ENCODE measurements around the gene BCL3. TPM values are rescaled to one million over a fixed set of nuclear protein-coding genes. Genes with fewer than 3 reads are reported as not detected.

Gene BCL3
- 10 to 100 TPM; 10.9 to 11.8 TPM for total RNA-seq
- polyA plus RNA-seq = 10 to 100 TPM in 1 of 2 donors, 1 to 10 TPM in 1; 3.9 to 15.0 TPM

- ChIA-PET POLR2A (ENCODE audit: partially characterized antibody) (interaction anchor here (0.7 to 1.5 kb wide), 3 partner anchors 21 to 24 kb away, joined by 3 to 6 read pairs (median 5); no protein-coding TSS in a partner anchor), CTCF (ENCODE audit: partially characterized antibody) (interaction anchor here (1.0 to 2.9 kb wide), 4 partner anchors 18 to 25 kb away, joined by 3 to 16 read pairs (median 7); no protein-coding TSS in a partner anchor)
- H3K9me3 ChIP-seq (ENCODE audit: control insufficient read depth in 1 of 2, low read length in 2 of 2) = no peaks in the 10 kb centered on the region
- Mint-ChIP-seq H3K4me1 (peaks cover 38 to 72% (median 51%) of the 10 kb centered on the region in 4 donors), H3K27me3 (no peaks in the 10 kb centered on the region), H3K27ac (peak within 1 kb of the TSS; percentile 97 to 100 (median 98)), H3K36me3 (peaks cover 13 to 41% of the 10 kb centered on the region in 2 donors), H3K9me3 (peaks cover 0 to 2% (median 0%) of the 10 kb centered on the region in 8 donors), H3K4me3 (peak within 1 kb of the TSS; percentile 89 to 99 (median 96))
- no peaks in the 10 kb centered on the region for H3K36me3 ChIP-seq (ENCODE audit: insufficient read depth, low read length)
- intact Hi-C loops (cut with micrococcal nuclease) = loop anchor here (5.0 kb wide), 2 partner anchors 144 to 254 kb away; partner anchors contain the start of genes RELB and TOMM40
- H3K4me1 ChIP-seq (ENCODE audit: insufficient read depth, low read length) = peaks cover 55% of the 10 kb centered on the region
- peak within 1 kb of the TSS; percentile 66 for H3K4me3 ChIP-seq (ENCODE audit: low read length in 2 of 2)
- DNase-seq = peak; percentile 77 to 85 (median 83)
- no peaks in the 10 kb centered on the region for H3K27me3 ChIP-seq (ENCODE audit: insufficient read depth, low read length)
- H3K27ac ChIP-seq (ENCODE audit: low read depth, low read length) = peak within 1 kb of the TSS; percentile 98
Measured at GRCh38 chr19:44748426-44749254, at the start of gene BCL3. Gene BCL3, plus strand, starts transcription at chr19:44748708. Its CDS starts 83 bp downstream, at chr19:44748791.

GRCh38 chr19:44700547-44700946 lies 48.0 kb upstream of the BCL3 start:
- intact Hi-C loops (cut with micrococcal nuclease) = no loop called here
- Mint-ChIP-seq H3K27me3 (no peaks in the 10 kb centered on the region), H3K4me1 (peaks cover 0 to 5% (median 0%) of the 10 kb centered on the region in 4 donors), H3K36me3 (no peaks in the 10 kb centered on the region), H3K4me3 (no peak overlapping the region), H3K9me3 (no peaks in the 10 kb centered on the region), H3K27ac (no peak overlapping the region)
- H3K4me1 ChIP-seq (ENCODE audit: insufficient read depth, low read length) = no peaks in the 10 kb centered on the region
- no peak overlapping the region for H3K27ac ChIP-seq (ENCODE audit: low read depth, low read length)
- DNase-seq = no peak
- H3K9me3 ChIP-seq (ENCODE audit: control insufficient read depth in 1 of 2, low read length in 2 of 2) = no peaks in the 10 kb centered on the region
- no peaks in the 10 kb centered on the region for H3K36me3 ChIP-seq (ENCODE audit: insufficient read depth, low read length)
- ChIA-PET POLR2A (ENCODE audit: partially characterized antibody) (no interaction called here), CTCF (ENCODE audit: partially characterized antibody) (no interaction called here)
- no peaks in the 10 kb centered on the region for H3K27me3 ChIP-seq (ENCODE audit: insufficient read depth, low read length)
- no peak overlapping the region for H3K4me3 ChIP-seq (ENCODE audit: low read length in 2 of 2)

- CTCF ChIA-PET (ENCODE audit: partially characterized antibody) = no interaction called here
Measured at GRCh38 chr19:44701228-44701627, 47.3 kb upstream of the BCL3 start.

GRCh38 chr19:44702551-44703176 lies 45.8 kb upstream of the BCL3 start:
- Histone ChIP-seq H3K4me3 (ENCODE audit: low read length in 2 of 2) (no peak overlapping the region), H3K27ac (ENCODE audit: low read depth, low read length) (no peak overlapping the region), H3K9me3 (ENCODE audit: control insufficient read depth in 1 of 2, low read length in 2 of 2) (no peaks in the 10 kb centered on the region), H3K36me3 (ENCODE audit: insufficient read depth, low read length) (no peaks in the 10 kb centered on the region), H3K27me3 (ENCODE audit: insufficient read depth, low read length) (no peaks in the 10 kb centered on the region), H3K4me1 (ENCODE audit: insufficient read depth, low read length) (no peaks in the 10 kb centered on the region)
- Mint-ChIP-seq H3K9me3 (no peaks in the 10 kb centered on the region), H3K27ac (no peak overlapping the region), H3K4me3 (no peak overlapping the region), H3K4me1 (no peaks in the 10 kb centered on the region), H3K27me3 (no peaks in the 10 kb centered on the region), H3K36me3 (no peaks in the 10 kb centered on the region)
- ChIA-PET CTCF (ENCODE audit: partially characterized antibody) (interaction anchor here (1.0 to 1.5 kb wide), 2 partner anchors 15 to 21 kb away, joined by 3 read pairs; no protein-coding TSS in a partner anchor), POLR2A (ENCODE audit: partially characterized antibody) (no interaction called here)
- intact Hi-C loops (cut with micrococcal nuclease) = no loop called here
- no peak for DNase-seq

More at GRCh38 chr19:44701228-44701627, 47.3 kb upstream of the BCL3 start:
- Mint-ChIP-seq H3K27ac (no peak overlapping the region), H3K27me3 (no peaks in the 10 kb centered on the region), H3K9me3 (no peaks in the 10 kb centered on the region), H3K4me1 (peaks cover 0 to 5% (median 0%) of the 10 kb centered on the region in 4 donors), H3K36me3 (no peaks in the 10 kb centered on the region), H3K4me3 (no peak overlapping the region)
- POLR2A ChIA-PET (ENCODE audit: partially characterized antibody) = no interaction called here
- intact Hi-C loops (cut with micrococcal nuclease) = no loop called here
- Histone ChIP-seq H3K4me3 (ENCODE audit: low read length in 2 of 2) (no peak overlapping the region), H3K9me3 (ENCODE audit: control insufficient read depth in 1 of 2, low read length in 2 of 2) (no peaks in the 10 kb centered on the region), H3K36me3 (ENCODE audit: insufficient read depth, low read length) (no peaks in the 10 kb centered on the region), H3K4me1 (ENCODE audit: insufficient read depth, low read length) (no peaks in the 10 kb centered on the region), H3K27me3 (ENCODE audit: insufficient read depth, low read length) (no peaks in the 10 kb centered on the region), H3K27ac (ENCODE audit: low read depth, low read length) (no peak overlapping the region)
- no peak for DNase-seq

GRCh38 chr19:44703336-44704078 lies 45.0 kb upstream of the BCL3 start:
- ChIA-PET CTCF (ENCODE audit: partially characterized antibody) (interaction anchor here (1.0 to 1.5 kb wide), 2 partner anchors 14 to 21 kb away, joined by 3 read pairs; no protein-coding TSS in a partner anchor), POLR2A (ENCODE audit: partially characterized antibody) (no interaction called here)
- H3K27ac ChIP-seq (ENCODE audit: low read depth, low read length) = no peak overlapping the region
- no peaks in the 10 kb centered on the region for H3K9me3 Mint-ChIP-seq
- intact Hi-C loops (cut with micrococcal nuclease) = no loop called here
- no peaks in the 10 kb centered on the region for H3K36me3 ChIP-seq (ENCODE audit: insufficient read depth, low read length)
- no peak overlapping the region for H3K4me3 ChIP-seq (ENCODE audit: low read length in 2 of 2)
- H3K27me3 Mint-ChIP-seq = no peaks in the 10 kb centered on the region
- H3K4me1 Mint-ChIP-seq = no peaks in the 10 kb centered on the region
- H3K4me3 Mint-ChIP-seq = no peak overlapping the region
- H3K36me3 Mint-ChIP-seq = no peaks in the 10 kb centered on the region
- H3K27ac Mint-ChIP-seq = no peak overlapping the region
- DNase-seq = no peak
- H3K9me3 ChIP-seq (ENCODE audit: control insufficient read depth in 1 of 2, low read length in 2 of 2) = no peaks in the 10 kb centered on the region
- H3K4me1 ChIP-seq (ENCODE audit: insufficient read depth, low read length) = no peaks in the 10 kb centered on the region
- no peaks in the 10 kb centered on the region for H3K27me3 ChIP-seq (ENCODE audit: insufficient read depth, low read length)

GRCh38 chr19:44704982-44705381 lies 43.5 kb upstream of the BCL3 start:
- DNase-seq = no peak
- Mint-ChIP-seq H3K36me3 (no peaks in the 10 kb centered on the region), H3K9me3 (no peaks in the 10 kb centered on the region), H3K4me3 (no peak overlapping the region), H3K27ac (no peak overlapping the region), H3K27me3 (no peaks in the 10 kb centered on the region), H3K4me1 (no peaks in the 10 kb centered on the region)
- ChIA-PET CTCF (ENCODE audit: partially characterized antibody) (no interaction called here), POLR2A (ENCODE audit: partially characterized antibody) (no interaction called here)
- H3K4me1 ChIP-seq (ENCODE audit: insufficient read depth, low read length) = no peaks in the 10 kb centered on the region
- H3K27ac ChIP-seq (ENCODE audit: low read depth, low read length) = no peak overlapping the region
- H3K9me3 ChIP-seq (ENCODE audit: control insufficient read depth in 1 of 2, low read length in 2 of 2) = no peaks in the 10 kb centered on the region
- no peaks in the 10 kb centered on the region for H3K36me3 ChIP-seq (ENCODE audit: insufficient read depth, low read length)
- no peaks in the 10 kb centered on the region for H3K27me3 ChIP-seq (ENCODE audit: insufficient read depth, low read length)
- H3K4me3 ChIP-seq (ENCODE audit: low read length in 2 of 2) = no peak overlapping the region
- intact Hi-C loops (cut with micrococcal nuclease) = no loop called here

Data from CD4-positive, alpha-beta memory T cell (primary cell).